HepG2 (cell line): ENCODE results near the gene SIGLEC8. TPM values are rescaled to one million over a fixed set of nuclear protein-coding genes. Genes with fewer than 3 reads are reported as not detected.

ENCODE experiments used
- ATAC-seq: fragments of 200-7000 bp; cut with Tn5 transposase; 3 replicates; pipeline ENCODE4 v1.9.1; 2020; ENCODE audit warnings: mild to moderate bottlenecking, moderate library complexity
- BruUV-seq: library from RNA; stranded (reverse); fragments of 400-500 nt; replicated peaks from 2 replicates; lab custom pipeline; 2021; lab: Mats Ljungman, UMichigan
- CTCF ChIA-PET: fragments of 300-600 bp; formaldehyde crosslinking; extraction: SDS; loops from one replicate; lab custom pipeline; 2021; ENCODE audit warnings: low total read pairs, inconsistent platforms, low intra/inter-chr PET ratio; lab: Yijun Ruan, JAX
- POLR2A ChIA-PET: fragments of 350-600 bp; sonication (Branson Sonifier 250); formaldehyde crosslinking; loops from one replicate; lab custom pipeline; 2020; ENCODE audit warnings: antibody characterized with exemption, inconsistent platforms; lab: Yijun Ruan, JAX
- DNase-seq: peaks from one replicate; pipeline ENCODE4 v3.0.0-alpha.2; 2015; ENCODE audit warnings: low spot score
- FAIRE-seq: peaks from 3 replicates; lab custom pipeline; 2011; peaks lifted over from hg19 to GRCh38; lab: Jason Lieb, UNC
- H2AFZ ChIP-seq: one replicate; pipeline ENCODE4 v1.6.1; 2011; ENCODE audit warnings: low read length, inconsistent platforms
- H3K27ac ChIP-seq: fragments of 300-600 bp; 3 replicates; pipeline ENCODE4 v1.8.0; 2011; ENCODE audit warnings: mixed run types, mild to moderate bottlenecking, mixed read lengths, low read length, inconsistent platforms; ENCODE audit not compliant: insufficient read depth; ENCODE audit errors: extremely low read length
- H3K27me3 ChIP-seq, 2 experiments: fragments of 200-600 bp in 1 of 2; 2 replicates in 1 of 2; 3 replicates in 1 of 2; pipeline versions ENCODE4 v1.6.0 to v1.8.0; 2011; ENCODE audit warnings: low read length in 2 of 2, mild to moderate bottlenecking in 2 of 2, moderate library complexity in 2 of 2, inconsistent platforms in 1 of 2; ENCODE audit not compliant: insufficient read depth in 2 of 2, control insufficient read depth in 1 of 2
- H3K36me3 ChIP-seq, 2 experiments: fragments of 200-600 bp in 1 of 2; replicated peaks in 1 of 2; 2 replicates in 1 of 2; 3 replicates in 1 of 2; pipeline versions ENCODE4 v1.5.1 to v1.8.0; 2011; ENCODE audit warnings: low read length in 2 of 2, inconsistent platforms in 1 of 2; ENCODE audit not compliant: insufficient read depth in 2 of 2, control insufficient read depth in 1 of 2
- H3K4me1 ChIP-seq: 2 replicates; pipeline ENCODE4 v1.5.1; 2012; ENCODE audit warnings: low read length, inconsistent platforms; ENCODE audit not compliant: insufficient read depth
- H3K4me2 ChIP-seq: 2 replicates; pipeline ENCODE4 v1.6.0; 2011; ENCODE audit warnings: low read depth, low read length, inconsistent platforms
- H3K4me3 ChIP-seq, 3 experiments: fragments of 200-600 bp in 1 of 3; sonication (generic), shearing (Covaris generic) in 1 of 3; replicated peaks in 1 of 3; 2 replicates each; pipeline ENCODE4 v1.5.1; 2011 to 2016; ENCODE audit warnings: low read length in 3 of 3, inconsistent platforms in 2 of 3, low read depth in 2 of 3, mild to moderate bottlenecking in 2 of 3, control low read depth in 1 of 3, mixed read lengths in 1 of 3; ENCODE audit not compliant: insufficient read depth in 1 of 3
- H3K79me2 ChIP-seq: one replicate; pipeline ENCODE4 v1.6.1; 2011; ENCODE audit warnings: low read length, inconsistent platforms; ENCODE audit not compliant: insufficient read depth
- H3K9ac ChIP-seq: 2 replicates; pipeline ENCODE4 v1.6.0; 2011; ENCODE audit warnings: mild to moderate bottlenecking, low read depth, low read length, inconsistent platforms; ENCODE audit not compliant: insufficient read depth
- H3K9me3 ChIP-seq: 2 replicates; pipeline ENCODE4 v1.5.1; 2012; ENCODE audit warnings: mild to moderate bottlenecking, low read length
- H4K20me1 ChIP-seq: 2 replicates; pipeline ENCODE4 v1.6.0; 2011; ENCODE audit warnings: inconsistent platforms, mild to moderate bottlenecking, low read length, moderate library complexity; ENCODE audit not compliant: insufficient read depth
- ESRRA ChIP-seq: sonication (generic); formaldehyde crosslinking; IDR thresholded peaks from 2 replicates; pipeline ENCODE4 v1.5.1; 2020; ENCODE audit warnings: mild to moderate bottlenecking, low read depth, missing genetic modification reagents
- PHF20 ChIP-seq: sonication (generic); formaldehyde crosslinking; IDR thresholded peaks from 2 replicates; pipeline ENCODE4 v1.5.0; 2020; ENCODE audit warnings: mild to moderate bottlenecking, missing genetic modification reagents
- PTBP1 ChIP-seq: fragments of 200-400 bp; formaldehyde crosslinking; IDR thresholded peaks from 2 replicates; pipeline ENCODE4 v1.6.1; 2018; ENCODE audit warnings: low read length, low read depth; ENCODE audit not compliant: poor library complexity, severe bottlenecking
- RFXANK ChIP-seq: IDR thresholded peaks from 2 replicates; pipeline ENCODE4 v1.6.1; 2016
- SOX5 ChIP-seq: IDR thresholded peaks from 2 replicates; pipeline ENCODE4 v1.6.1; 2016; ENCODE audit warnings: borderline replicate concordance
- SRSF4 ChIP-seq: fragments of 200-400 bp; formaldehyde crosslinking; IDR thresholded peaks from one replicate; pipeline ENCODE4 v1.6.1; 2018; ENCODE audit warnings: mild to moderate bottlenecking, low read depth, low read length, moderate library complexity; ENCODE audit not compliant: poor library complexity, severe bottlenecking
- TMF1 ChIP-seq: sonication (generic); formaldehyde crosslinking; IDR thresholded peaks from 2 replicates; pipeline ENCODE4 v1.8.1; 2022; ENCODE audit warnings: low read depth, missing genetic modification reagents
- ZMYM2 ChIP-seq: sonication (generic); formaldehyde crosslinking; IDR thresholded peaks from 2 replicates; pipeline ENCODE4 v1.8.0; 2022; ENCODE audit warnings: mild to moderate bottlenecking, missing genetic modification reagents
- WGBS: methylation state at CpG from one replicate; pipeline ENCODE4 v1.1.6; 2017; ENCODE audit warnings: low lambda C conversion rate; 5-methylcytosine and 5-hydroxymethylcytosine counted together
- in situ Hi-C: cut with HindIII; loops from 2 replicates; pipeline ENCODE4 v1.10.0; 2017; ENCODE audit warnings: low pct_unique_long_range_greater_than_20kb; ENCODE audit not compliant: extremely low pct_ligation_motif_present
- intact Hi-C: fragments of 100-400 bp; cut with micrococcal nuclease; formaldehyde crosslinking; loops from one replicate; pipeline ENCODE4 v1.10.0; 2022; ENCODE audit not compliant: unreplicated experiment
- polyA plus RNA-seq, 8 experiments: library from polyadenylated mRNA; depleted of rRNA in 3 of 8; stranded (reverse) in 7 of 8; unstranded in 1 of 8; fragments of >200 nt; fragmentation: Illumina TruSeq in 4 of 8; extraction: Trizol in 4 of 8; gene quantifications; 2 replicates each; pipeline versions ENCODE4 v1.2.1 to v1.2.3, GENCODE V29; 2011 to 2016; ENCODE audit warnings: low read depth in 4 of 8, missing spikeins in 1 of 8, mixed read lengths in 1 of 8; ENCODE audit not compliant: insufficient read depth in 1 of 8
- total RNA-seq, 5 experiments: library from RNA; depleted of rRNA; stranded (reverse); fragments of >200 nt; fragmentation: Illumina TruSeq; extraction: Trizol; gene quantifications; 2 replicates each; pipeline ENCODE4 v1.2.3, GENCODE V29; 2016; ENCODE audit warnings: low read depth in 1 of 5
- TF ChIP-seq, protein P1 (sequence below): sonication (generic); formaldehyde crosslinking; IDR thresholded peaks from 2 replicates; pipeline ENCODE4 v1.5.1; 2020; ENCODE audit warnings: mild to moderate bottlenecking, missing genetic modification reagents, moderate library complexity

Gene SIGLEC8
- total and polyA plus RNA-seq, 2 of the 13 experiments (the other 11 are each of a cell fraction or from before 2014, with no cell fraction given), result not detected

DNA sequence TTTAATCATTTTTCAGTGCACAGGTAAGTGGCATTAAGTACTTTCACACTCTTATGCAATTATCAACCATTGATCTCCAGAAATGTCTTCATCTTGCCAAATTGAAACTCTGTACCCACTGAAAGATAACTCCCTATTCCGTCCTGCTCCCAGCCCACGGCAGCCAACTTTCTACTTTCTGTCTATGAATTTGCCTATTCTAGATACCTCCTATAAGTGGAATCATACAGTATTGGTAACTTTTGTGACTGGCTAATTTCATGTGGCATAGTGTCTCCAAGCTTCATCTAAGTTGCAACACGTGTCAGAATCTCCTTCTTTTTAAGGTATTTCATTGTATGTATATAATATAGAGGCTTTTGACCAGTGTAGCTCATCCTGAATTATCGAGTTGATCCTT, 14.4 kb upstream of the SIGLEC8 start:
- ChIA-PET POLR2A (no interaction called here), CTCF (interaction anchor here (0.7 to 5.1 kb wide), 5 partner anchors 38 to 188 kb away, joined by 3 to 51 read pairs (median 11); no protein-coding TSS in a partner anchor)
- intact Hi-C loops (loop anchor here (1.0 to 10.0 kb wide), 3 partner anchors 43 to 762 kb away; no protein-coding TSS in a partner anchor), in situ Hi-C loops (loop anchor here (10.0 kb wide), 1 partner anchor 182 kb away; no protein-coding TSS in a partner anchor)
- Histone ChIP-seq H4K20me1 (no peaks in the 10 kb centered on the region), H3K36me3 (no peaks in the 10 kb centered on the region), H3K4me2 (no peak overlapping the region), H3K4me3 (no peak overlapping the region), H3K79me2 (no peaks in the 10 kb centered on the region), H3K4me1 (peaks cover 29% of the 10 kb centered on the region), H3K27ac (no peak overlapping the region), H3K9me3 (no peaks in the 10 kb centered on the region), H3K27me3 (no peaks in the 10 kb centered on the region), H2AFZ (no peak overlapping the region), H3K9ac (no peak overlapping the region)
- WGBS, result 18% methylated on average over 4 of the region's 4 CpGs
- ATAC-seq, result no peak
- DNase-seq, result no peak
- no peak for FAIRE-seq
- BruUV-seq, result no TSS peak
- TF ChIP-seq TMF1 (CRISPR knock-in tag) (no peak), SRSF4 (no peak), PTBP1 (no peak), RFXANK (CRISPR knock-in tag) (no peak), ZMYM2 (CRISPR knock-in tag) (no peak), ESRRA (CRISPR knock-in tag) (no peak), PHF20 (CRISPR knock-in tag) (no peak), SOX5 (no peak)
- TF ChIP-seq, protein P1, sequence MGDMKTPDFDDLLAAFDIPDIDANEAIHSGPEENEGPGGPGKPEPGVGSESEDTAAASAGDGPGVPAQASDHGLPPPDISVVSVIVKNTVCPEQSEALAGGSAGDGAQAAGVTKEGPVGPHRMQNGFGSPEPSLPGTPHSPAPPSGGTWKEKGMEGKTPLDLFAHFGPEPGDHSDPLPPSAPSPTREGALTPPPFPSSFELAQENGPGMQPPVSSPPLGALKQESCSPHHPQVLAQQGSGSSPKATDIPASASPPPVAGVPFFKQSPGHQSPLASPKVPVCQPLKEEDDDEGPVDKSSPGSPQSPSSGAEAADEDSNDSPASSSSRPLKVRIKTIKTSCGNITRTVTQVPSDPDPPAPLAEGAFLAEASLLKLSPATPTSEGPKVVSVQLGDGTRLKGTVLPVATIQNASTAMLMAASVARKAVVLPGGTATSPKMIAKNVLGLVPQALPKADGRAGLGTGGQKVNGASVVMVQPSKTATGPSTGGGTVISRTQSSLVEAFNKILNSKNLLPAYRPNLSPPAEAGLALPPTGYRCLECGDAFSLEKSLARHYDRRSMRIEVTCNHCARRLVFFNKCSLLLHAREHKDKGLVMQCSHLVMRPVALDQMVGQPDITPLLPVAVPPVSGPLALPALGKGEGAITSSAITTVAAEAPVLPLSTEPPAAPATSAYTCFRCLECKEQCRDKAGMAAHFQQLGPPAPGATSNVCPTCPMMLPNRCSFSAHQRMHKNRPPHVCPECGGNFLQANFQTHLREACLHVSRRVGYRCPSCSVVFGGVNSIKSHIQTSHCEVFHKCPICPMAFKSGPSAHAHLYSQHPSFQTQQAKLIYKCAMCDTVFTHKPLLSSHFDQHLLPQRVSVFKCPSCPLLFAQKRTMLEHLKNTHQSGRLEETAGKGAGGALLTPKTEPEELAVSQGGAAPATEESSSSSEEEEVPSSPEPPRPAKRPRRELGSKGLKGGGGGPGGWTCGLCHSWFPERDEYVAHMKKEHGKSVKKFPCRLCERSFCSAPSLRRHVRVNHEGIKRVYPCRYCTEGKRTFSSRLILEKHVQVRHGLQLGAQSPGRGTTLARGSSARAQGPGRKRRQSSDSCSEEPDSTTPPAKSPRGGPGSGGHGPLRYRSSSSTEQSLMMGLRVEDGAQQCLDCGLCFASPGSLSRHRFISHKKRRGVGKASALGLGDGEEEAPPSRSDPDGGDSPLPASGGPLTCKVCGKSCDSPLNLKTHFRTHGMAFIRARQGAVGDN (CRISPR knock-in tag), result no peak
- TF ChIP-seq, all 625 proteins: peak for 0
